ENCODE results near the gene KIAA0040. TPM values are rescaled to one million over a fixed set of nuclear protein-coding genes. Genes with fewer than 3 reads are reported as not detected.

KIAA0040 gene
- total RNA-seq, 1 experiment from 2014 or later, result 5.0 TPM

DNA sequence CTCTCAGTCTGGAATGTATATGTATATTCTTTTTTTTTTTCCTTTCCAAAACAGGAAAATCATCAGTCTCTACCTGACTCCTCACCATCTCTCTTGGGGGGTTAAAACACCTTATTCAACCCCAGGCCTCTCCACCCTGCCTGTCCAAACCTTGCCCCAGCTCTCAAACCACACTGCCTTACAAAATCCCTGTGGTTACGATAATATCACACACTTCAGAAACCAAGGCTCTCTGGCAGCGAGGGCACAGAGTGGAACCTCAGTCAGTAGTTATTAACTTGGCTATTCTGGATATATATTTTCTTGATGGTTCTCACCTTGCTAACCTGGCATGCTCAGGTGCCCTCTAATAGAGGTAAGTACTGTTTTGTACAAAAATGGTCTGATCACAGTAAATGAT, 24.7 kb downstream of the KIAA0040 start:
- H3K14ac ChIP-seq (ENCODE audit: insufficient read depth, low read length), result no peak overlapping the region
- no peak overlapping the region for H4K8ac ChIP-seq (replicated peaks; ENCODE audit: insufficient read length, low read depth, low read length)

More for the DNA sequence above, 24.7 kb downstream of the KIAA0040 start:
- Histone ChIP-seq H3K9me3 (ENCODE audit: control insufficient read depth, low read depth, low read length) (no peaks in the 10 kb centered on the region), H4K20me1 (ENCODE audit: control insufficient read depth, insufficient read depth, insufficient read length) (no peaks in the 10 kb centered on the region), H2BK120ac (ENCODE audit: low read depth, low read length, poor library complexity, severe bottlenecking) (no peak overlapping the region), H4K5ac (ENCODE audit: insufficient read length, low read depth, low read length) (no peak overlapping the region), H2BK15ac (ENCODE audit: low read depth, low read length) (no peak overlapping the region), H2BK20ac (ENCODE audit: low read depth, low read length, poor library complexity, severe bottlenecking) (no peak overlapping the region), H2AFZ (ENCODE audit: low read length) (no peak overlapping the region), H3K4me2 (ENCODE audit: insufficient read depth, insufficient read length, low read length) (no peak overlapping the region), H3K4me1 (ENCODE audit: insufficient read depth, low read length) (no peaks in the 10 kb centered on the region), H3K56ac (ENCODE audit: insufficient read length, low read depth, low read length) (no peak overlapping the region), H3K79me1 (ENCODE audit: insufficient read depth, low read depth, low read length, poor library complexity, severe bottlenecking) (no peaks in the 10 kb centered on the region), H3K23ac (ENCODE audit: insufficient read length, low read depth, low read length) (no peak overlapping the region), H2AK5ac (ENCODE audit: insufficient read length, low read length) (no peak overlapping the region), H3K9ac (ENCODE audit: extremely low read depth, insufficient read length, low read length) (no peak overlapping the region), H3K27ac (ENCODE audit: insufficient read length, low read depth, low read length) (no peak overlapping the region), H3K79me2 (ENCODE audit: insufficient read depth, low read length) (no peaks in the 10 kb centered on the region), H4K91ac (ENCODE audit: insufficient read length, low read depth, low read length) (no peak overlapping the region), H3T11ph (ENCODE audit: low read length) (no peak overlapping the region), H3K23me2 (ENCODE audit: insufficient read length, low read depth, low read length, poor library complexity, severe bottlenecking) (no peaks in the 10 kb centered on the region), H3K27me3 (ENCODE audit: insufficient read depth, low read length) (no peaks in the 10 kb centered on the region), H2BK5ac (ENCODE audit: insufficient read length, low read length) (no peak overlapping the region), H2BK12ac (ENCODE audit: insufficient read length, low read depth, low read length) (no peak overlapping the region), H3K4ac (ENCODE audit: low read depth, low read length) (no peak overlapping the region), H3K18ac (ENCODE audit: insufficient read length, low read depth, low read length) (no peak overlapping the region)
- WGBS (ENCODE audit: extremely low coverage, insufficient read length, low lambda C conversion rate), result no CpG with 5 or more reads among the region's 2 CpGs
- Mint-ChIP-seq H3K4me1 (peaks cover 2 to 4% of the 10 kb centered on the region in 2 experiments; a peak in 2 of 4 replicates), H3K27me3 (ENCODE audit: low read depth) (no peaks in the 10 kb centered on the region), H3K4me3 (no peak overlapping the region), H3K9me3 (no peaks in the 10 kb centered on the region), H3K36me3 (ENCODE audit: insufficient read depth in 1 of 3, low read depth in 3 of 3) (peaks cover 0 to 3% (median 0%) of the 10 kb centered on the region in 3 experiments; a peak in 3 of 7 replicates), H3K27ac (no peak overlapping the region)
- DNase-seq, result no peak
- TF ChIP-seq, protein P1, sequence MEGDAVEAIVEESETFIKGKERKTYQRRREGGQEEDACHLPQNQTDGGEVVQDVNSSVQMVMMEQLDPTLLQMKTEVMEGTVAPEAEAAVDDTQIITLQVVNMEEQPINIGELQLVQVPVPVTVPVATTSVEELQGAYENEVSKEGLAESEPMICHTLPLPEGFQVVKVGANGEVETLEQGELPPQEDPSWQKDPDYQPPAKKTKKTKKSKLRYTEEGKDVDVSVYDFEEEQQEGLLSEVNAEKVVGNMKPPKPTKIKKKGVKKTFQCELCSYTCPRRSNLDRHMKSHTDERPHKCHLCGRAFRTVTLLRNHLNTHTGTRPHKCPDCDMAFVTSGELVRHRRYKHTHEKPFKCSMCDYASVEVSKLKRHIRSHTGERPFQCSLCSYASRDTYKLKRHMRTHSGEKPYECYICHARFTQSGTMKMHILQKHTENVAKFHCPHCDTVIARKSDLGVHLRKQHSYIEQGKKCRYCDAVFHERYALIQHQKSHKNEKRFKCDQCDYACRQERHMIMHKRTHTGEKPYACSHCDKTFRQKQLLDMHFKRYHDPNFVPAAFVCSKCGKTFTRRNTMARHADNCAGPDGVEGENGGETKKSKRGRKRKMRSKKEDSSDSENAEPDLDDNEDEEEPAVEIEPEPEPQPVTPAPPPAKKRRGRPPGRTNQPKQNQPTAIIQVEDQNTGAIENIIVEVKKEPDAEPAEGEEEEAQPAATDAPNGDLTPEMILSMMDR (conservative IDR thresholded peaks at IDR 0.05), result no peak

All from H9 (cell line).